HG03457 (cell line): ENCODE measurements around the gene F10.
"Not testable (repeated sequence)": the region's sequence is repeated elsewhere in the genome, so short reads cannot be mapped to it uniquely, and the experiment has no call there.

Experiments used
- ATAC-seq: cut with Tn5 transposase; IDR thresholded peaks from one replicate; pipeline ENCODE4 v1.9.1; 2021; ENCODE audit warnings: moderate number of reproducible peaks; ENCODE audit not compliant: unreplicated experiment

Gene F10

DNA sequence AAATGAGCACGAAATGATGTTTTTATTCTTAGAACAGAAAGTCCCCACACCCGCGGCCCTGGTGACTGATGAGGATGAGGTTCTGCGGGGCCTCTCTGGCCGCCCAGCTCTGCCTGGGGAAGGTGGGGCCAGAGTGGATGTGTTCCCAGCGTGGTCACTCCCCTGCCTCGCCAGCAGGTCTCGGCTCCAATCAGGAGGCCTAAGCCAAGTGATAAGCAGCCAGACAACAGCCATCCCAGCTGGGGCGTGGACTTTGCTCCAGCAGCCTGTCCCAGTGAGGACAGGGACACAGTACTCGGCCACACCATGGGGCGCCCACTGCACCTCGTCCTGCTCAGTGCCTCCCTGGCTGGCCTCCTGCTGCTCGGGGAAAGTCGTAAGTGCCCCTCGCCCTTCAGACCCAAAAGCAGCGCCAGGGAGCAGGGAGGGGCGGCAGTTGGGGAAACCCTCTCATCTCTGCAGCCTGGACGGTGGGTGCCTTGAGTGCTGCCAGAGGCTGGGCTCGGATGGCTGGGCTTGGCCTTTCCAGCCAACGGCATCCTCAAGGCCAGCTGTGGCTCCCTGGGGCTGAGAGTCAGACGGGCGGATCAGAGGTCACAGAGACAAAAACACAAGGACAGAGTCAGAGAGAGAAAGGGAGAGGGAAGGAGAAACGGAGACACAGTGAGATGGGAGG is at the start of gene F10:
Gene F10, plus strand, starts transcription at position 250 of the 676 bp plus-strand sequence. Its CDS starts 57 bp downstream, at position 307.
- no peak for ATAC-seq

DNA sequence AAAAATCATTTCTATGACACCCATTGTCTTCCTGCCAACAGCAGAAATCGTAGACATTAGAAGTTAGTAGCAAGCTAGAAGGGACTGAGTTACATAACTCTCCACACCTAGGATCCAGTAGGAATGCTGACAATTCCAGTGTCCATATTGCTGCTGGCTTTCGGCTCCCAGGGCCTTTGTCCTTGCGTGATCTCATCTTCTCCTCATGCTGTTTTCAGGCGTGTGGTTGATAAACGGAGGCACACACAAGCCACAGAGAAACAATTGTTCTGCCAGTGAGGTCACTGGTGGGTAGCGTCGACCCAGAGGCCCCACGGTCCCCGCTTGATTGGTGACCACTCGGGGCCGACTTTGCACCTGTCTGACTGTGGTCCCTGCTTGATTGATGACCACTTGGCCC is 48.7 kb upstream of the F10 start:
- ATAC-seq = no peak

DNA sequence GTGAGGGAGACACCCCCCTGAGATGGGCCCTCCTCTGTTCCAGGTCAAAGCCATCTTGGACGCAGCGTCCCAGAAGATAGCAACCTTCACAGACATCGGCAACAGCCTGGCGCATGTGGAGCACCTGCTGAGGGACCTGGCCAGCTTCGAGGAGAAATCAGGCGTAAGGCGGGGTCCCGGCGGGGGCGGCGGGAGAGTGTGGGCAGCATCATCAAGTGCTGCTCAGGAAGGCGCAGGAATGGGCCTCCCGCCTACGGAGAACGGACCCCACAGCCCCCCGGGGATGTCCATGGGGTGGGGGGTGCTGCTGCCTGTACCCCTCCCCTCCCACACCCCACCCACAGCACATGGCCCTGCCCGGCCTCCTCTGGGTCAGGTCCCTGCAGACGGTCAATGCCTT is 48.2 kb upstream of the F10 start:
- ATAC-seq = no peak

DNA sequence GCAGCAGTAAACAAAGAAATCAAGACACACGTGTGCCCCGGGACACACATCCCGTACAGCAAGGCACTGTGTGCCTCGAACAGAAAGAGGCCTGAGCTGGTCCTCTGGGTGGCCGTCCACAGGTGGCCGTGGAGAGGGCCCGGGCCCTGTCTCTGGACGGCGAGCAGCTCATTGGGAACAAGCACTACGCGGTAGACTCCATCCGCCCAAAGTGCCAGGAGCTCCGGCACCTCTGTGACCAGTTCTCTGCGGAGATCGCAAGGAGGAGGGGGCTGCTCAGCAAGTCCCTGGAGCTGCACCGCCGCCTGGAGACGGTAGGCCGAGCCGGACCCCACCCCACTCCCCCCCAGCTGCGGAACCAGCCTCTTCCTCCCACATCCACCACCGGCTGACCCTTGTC is 47.7 kb upstream of the F10 start:
- no peak for ATAC-seq

DNA sequence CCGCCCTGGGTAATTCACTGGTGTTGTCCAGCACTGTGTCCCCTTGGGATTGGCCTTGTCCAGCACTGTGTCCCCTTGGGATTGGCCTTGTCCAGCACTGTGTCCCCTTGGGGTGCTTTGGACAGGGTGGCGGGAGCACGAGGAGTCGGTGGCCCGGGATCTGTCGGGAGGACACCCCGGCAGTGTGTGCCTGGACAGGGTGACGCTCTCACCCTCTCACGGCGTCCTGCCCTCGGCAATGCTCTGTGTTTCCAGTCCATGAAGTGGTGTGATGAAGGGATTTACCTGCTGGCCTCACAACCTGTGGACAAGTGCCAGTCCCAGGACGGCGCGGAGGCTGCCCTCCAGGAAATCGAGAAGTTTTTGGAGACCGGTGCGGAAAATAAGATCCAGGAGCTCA is 46.9 kb upstream of the F10 start:
- ATAC-seq = no peak

DNA sequence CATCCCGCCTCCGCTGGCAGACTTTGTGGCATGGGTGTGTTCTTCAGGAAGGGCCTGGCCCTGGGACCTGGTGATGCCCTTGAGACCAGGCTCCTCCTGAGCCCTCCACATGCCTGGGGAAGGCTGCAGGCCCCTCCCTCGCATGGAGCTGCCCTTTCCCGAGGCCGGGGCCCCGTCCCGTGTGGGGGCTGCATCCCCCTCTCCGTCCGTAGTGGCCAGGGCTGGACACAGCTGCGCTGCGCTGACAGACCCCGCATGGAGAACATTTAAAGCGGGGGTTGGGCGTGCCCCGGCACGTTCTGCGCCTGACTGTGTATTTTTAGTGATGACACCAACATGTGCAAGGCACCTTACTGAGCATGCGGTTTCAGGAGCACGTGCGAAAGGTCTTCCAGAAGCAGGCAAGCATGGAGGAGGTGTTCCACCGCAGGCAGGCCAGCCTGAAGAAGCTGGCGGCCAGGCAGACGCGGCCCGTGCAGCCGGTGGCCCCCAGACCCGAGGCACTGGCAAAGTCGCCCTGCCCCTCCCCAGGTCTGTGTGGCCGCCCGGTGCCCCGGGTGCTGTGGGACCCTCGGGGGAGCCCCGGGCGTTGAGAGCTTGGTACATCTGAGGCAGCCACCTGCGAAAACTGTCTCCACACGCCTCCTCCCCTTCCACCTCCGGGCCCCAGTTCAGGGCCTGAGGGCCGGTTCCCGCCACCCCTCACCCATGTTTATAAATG is 45.8 kb upstream of the F10 start:
- ATAC-seq = no peak

DNA sequence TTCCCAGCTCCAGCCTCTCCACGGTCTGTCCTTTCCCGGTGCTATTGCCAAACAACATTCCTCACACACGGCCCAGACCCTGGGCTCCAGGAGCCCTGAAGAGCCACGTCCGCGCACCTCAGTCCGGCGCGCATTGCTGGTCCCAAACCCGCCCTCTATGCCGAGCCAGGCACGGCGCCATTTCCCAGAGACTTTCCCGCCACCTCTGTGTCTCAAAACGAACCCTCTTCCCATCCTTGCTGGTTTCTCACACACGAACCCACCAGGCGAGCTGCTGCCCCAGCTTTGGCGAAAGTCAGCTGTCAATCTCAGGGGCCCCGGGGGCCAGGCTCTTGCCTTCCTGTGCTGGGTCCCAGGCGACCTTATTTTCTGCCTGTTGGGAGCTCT is 45.0 kb upstream of the F10 start:
- ATAC-seq = no peak

DNA sequence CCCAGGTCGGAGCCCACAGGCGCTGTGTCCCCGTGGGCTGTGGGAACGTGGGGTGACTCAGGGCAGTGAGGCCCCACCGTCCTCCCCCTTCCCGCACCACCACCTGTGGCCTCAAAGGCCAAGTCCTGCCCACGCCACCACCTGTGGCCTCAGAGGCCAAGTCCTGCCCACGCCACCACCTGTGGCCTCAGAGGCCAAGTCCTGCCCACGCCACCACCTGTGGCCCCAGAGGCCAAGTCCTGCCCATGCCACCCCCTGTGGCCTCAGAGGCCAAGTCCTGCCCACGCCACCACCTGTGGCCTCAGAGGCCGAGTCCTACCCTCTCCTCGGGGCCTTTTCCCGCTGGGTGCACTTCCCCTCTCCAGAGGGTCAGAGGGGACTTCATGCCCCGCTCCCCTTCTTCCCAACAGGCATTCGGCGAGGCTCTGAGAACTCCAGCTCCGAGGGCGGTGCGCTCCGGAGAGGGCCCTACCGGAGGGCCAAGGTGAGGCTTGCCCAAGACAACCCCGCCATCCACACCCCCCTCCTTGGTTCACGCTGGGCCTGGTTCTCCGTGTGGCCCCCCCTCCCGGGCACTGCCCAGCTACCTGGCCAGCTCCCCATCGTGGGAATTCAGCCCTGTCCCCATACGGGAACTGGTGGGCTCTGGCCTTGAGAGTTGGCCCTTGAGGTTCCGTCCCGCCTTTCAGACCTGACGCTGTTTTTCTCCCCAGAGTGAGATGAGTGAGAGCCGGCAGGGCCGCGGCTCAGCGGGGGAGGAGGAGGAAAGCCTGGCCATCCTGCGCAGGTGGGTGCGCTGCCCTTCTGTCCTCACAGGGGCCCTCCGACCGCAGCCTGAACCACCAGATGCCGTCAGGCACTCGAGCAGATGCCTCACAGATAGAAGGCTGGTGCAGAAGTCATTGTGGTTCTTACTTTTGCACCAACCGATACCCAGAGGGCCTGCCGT is 44.4 kb upstream of the F10 start:
- ATAC-seq = no peak

DNA sequence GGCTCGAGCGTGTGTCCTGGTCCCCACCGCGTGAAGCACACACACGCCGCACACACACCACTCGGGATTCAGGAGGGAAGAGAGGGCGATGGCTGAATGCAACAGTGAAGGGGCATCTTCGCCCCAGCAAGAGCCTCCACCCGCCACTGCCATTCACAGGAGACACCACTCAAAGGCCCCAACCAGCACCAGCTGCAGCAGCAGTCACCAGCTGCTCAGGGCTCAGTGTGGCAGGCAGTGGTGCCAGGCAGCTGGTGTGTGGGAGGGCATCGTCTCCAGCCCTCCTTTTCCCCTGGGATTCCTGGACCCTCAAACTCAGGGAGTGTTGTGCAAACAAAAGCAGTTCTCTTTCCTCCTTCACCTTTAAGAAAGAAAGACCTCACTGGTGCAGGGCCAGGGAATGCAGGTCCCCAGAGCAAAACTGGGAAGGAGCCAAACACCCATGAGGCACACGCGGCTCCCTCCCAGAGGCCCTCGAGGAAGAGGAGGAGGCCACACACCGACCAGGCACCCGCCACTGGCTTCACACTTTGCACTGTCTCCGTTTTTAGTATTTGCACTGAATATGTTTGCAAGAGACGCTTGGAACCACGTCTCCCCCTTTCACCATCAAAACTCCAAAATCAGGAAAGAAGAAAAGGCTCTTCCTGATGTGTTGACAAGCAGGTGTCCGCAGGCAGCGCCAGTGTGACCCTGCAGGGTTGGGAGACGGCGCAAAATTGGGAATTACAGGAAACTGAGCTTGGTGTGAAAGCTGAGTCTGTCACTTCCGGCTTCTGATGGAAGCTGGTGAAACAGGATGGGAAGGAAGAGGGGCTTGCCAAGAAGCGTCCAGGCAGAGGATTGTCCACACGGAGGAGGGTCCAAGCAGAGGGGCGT is 43.5 kb upstream of the F10 start:
- no peak for ATAC-seq

DNA sequence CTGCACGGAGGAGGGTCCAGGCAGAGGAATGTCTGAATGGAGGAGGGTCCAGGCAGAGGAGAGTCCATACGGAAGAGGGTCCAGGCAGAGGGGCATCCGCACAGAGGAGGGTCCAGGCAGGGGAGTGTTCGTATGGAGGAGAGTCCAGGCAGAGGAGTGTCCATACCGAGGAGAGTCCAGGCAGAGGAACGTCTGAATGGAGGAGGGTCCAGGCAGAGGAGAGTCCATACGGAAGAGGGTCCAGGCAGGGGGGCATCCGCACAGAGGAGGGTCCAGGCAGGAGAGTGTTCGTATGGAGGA is 42.9 kb upstream of the F10 start:
- not testable (repeated sequence) for ATAC-seq

DNA sequence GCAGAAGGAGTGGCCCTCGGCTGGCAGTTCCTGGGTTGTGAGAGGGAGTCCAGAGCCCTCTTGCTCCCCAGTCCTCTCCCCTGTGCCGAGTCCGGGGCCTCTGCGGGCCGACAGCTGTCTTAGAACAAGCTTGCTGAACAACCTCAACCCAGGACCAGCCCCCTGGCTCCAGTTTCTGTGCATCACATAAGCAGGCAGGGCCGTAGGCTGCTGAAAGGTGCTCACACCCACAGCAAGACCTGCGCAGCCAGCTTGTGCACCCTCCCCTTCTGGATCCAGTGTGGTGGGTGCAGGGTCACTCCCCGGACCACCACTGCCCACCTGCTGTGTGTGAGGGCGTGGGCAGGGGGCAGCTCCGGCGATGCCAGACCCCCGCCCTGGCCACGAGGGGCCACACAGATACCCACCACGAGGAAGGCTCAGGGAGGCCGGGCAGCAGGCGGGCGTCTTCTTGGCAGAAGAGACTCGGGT is 42.2 kb upstream of the F10 start:
- no peak for ATAC-seq

DNA sequence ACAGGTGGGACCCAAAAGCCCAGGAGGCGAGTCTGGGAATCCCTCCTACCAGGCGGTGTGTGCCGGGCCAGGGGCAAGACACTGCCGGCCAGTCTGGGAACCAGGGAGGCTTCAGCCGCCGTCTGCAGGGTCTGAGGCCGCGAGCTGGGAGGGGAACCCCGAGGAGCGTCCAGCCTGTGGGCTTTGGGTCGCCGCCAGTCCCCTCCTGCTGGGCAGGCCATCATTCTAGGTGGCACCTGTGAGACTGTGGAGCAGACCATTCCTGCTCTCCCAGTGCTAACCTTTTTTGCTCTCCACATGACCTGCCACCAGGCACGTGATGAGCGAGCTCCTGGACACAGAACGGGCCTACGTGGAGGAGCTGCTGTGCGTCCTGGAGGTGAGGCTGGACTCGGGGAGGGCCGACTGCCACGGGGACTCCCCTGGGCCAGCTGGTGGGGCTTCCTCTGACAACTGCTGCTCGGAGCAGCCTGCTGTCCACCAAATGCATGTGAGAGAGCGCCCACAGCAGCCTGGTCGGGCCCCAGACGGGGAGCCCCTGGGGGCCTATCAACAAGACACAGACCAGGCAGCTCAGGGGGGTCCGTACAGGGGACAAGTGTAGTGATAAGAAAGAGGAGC is 41.6 kb upstream of the F10 start:
- ATAC-seq = no peak

DNA sequence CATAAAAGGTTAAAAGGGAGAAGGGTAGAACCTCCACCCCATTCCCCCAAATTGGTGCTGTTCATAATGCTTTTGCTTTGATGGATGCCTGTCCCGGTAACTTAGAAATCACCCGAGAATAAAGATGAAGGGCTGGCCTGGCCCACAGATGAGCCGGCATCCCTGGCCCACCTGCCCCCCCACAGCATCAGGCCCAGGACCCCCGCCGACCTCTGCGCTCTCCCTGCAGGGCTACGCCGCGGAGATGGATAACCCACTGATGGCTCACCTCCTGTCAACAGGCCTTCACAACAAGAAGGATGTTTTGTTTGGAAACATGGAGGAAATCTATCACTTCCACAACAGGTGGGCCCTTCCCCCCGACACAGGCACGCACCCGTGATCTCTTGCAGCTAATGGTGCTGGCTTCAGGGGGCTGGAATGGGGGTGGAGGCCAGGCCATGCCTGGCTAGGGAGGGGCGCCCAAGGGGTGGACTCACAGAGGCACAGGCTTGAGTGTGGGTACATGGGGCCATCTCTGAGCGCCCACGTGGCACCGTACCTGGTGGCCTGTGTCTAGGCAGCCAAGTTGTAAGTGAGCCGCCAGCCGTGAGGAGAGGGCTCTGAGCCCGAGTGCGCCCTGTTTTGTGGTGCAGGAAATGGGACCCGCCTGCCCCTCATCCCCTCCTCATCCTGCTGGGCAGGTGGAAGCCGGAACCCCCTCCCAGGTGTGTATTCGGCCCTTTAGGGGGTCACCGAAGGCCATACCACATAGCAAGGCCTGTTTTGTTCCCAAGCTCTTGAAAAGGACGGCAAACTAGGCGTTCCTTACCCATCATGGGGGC is 40.2 kb upstream of the F10 start:
- ATAC-seq = no peak

DNA sequence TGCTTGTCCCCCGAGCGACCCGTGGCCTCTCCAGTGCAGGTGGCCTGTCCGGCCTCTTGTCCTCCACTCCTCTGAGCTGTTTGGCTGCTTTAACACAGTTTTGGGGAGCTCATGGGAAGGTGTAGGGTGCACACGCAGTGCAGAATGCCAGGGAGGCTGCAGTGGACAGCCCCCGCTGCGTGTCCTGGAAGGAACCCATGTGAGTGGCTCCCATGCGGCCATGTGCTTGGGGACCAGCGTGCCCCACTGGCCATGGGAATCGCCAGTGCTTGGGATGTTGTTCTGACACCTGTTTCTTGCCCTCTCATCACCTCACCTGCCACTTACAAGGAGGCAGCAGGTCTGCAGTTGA is 39.6 kb upstream of the F10 start:
- ATAC-seq = no peak

DNA sequence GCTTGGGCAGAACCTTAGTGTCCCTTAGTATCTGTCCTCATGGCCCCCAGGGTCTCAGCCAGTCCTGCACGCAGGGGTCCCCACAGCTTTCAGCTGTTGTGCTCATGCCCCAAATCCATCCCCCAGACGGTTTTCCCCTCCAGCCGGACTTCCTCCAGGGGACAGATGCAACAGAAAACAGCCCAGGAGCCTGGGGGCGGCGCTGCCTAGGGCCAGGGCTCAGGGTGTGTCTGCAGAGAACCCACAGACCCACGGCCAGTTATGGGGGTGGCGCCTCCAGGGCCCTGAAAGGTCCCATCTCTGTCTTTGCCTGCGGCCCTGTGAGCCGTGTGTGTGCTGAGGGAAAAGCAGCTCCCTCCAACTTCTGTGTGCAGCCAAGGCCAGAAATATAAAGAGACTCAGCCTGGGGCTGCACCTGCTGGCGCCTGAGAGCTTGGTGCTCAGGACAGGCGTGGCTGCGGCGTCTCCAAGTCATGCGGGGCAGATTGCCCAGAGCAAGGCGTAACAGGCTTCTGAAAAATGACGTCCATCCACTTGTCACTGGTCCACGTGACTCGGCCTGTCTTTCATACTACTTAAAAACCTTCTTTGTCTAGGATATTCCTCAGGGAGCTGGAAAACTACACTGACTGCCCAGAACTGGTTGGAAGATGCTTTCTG is 39.1 kb upstream of the F10 start:
- ATAC-seq = no peak

DNA sequence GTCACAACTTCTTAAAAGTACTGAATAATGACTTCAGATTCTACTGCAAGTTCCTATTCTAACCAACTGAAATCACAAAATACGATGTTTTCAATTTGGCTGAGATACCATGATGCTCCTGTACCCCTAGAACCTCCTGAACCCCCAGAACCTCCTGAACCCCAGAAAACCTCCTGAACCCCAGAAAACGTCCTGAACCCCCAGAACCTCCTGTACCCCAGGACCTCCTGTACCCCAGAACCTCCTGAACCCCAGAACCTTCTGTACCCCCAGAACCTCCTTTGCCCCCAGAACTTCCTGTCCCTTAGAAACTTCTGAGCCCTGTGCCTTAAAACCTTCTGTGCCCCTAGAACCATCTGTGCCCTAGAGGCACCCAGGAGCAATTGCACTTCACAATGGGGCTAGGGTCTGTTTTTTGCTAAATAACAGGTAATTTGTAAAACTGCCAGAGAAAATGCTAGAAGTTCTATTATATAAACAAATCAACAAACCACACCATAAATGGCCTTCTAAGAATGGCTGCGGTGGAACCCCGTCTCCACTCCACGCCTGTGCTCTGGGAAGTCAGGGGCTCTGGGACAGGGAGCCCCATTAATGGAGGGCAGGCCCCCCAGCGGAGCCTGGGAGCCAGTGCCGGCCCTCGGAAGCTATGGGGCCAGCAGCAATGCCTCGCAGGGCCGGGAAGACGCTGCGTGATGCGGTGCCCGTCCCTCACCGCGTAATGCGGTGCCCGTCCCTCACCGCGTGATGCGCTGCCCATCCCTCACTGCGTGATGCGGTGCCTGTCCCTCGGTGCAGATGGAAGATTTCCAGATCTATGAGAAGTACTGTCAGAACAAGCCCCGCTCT is 38.3 kb upstream of the F10 start:
- ATAC-seq = no peak

DNA sequence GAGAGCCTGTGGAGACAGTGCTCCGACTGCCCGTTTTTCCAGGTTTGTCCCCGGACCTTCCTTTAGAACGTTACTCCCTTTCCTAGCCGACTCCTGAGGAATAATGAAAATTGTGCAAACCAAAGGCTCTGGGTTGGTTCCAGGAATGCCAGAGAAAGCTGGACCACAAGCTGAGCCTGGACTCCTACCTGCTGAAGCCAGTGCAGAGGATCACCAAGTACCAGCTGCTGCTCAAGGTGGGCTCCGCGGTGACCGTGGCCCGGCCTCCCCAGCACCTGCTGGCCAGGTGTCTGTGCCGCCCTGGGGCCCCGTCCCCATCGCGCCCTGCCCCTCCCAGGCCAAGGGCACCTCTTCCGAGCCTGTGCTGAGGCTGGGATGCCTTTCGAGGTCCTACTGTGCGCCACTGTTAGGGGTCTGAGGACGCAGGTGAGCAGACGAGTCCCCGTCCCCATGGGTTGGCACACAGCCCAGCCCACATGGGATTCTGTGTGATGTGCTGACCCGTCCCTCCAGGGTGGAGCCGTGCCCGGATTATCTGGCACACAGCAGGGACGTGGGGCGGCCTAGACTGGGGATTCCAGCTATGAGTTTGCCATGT is 37.6 kb upstream of the F10 start:
- ATAC-seq = no peak
